NCI-H2107 (cell line): ENCODE measurements around the gene CATSPERB.
"Not testable (repeated sequence)": the region's sequence is repeated elsewhere in the genome, so short reads cannot be mapped to it uniquely, and the experiment has no call there.

Experiments used
- DNase-seq: peaks from one replicate; lab custom pipeline; 2025; lab: John Stamatoyannopoulos, UW

CATSPERB gene

GRCh38 chr14:91577632-91578233, 154.2 kb downstream of the CATSPERB start:
- DNase-seq: no peak

- no peak for DNase-seq
Measured at GRCh38 chr14:91575469-91576208, 156.2 kb downstream of the CATSPERB start.

GRCh38 chr14:91573894-91574837, 157.7 kb downstream of the CATSPERB start:
- DNase-seq: peak; percentile 82

- DNase-seq: no peak
Measured at GRCh38 chr14:91573528-91573893, 158.4 kb downstream of the CATSPERB start.

- no peak for DNase-seq
Measured at GRCh38 chr14:91570021-91570420, 161.9 kb downstream of the CATSPERB start.

- DNase-seq: no peak
Measured at GRCh38 chr14:91569301-91569700, 162.6 kb downstream of the CATSPERB start.

GRCh38 chr14:91568626-91569025, 163.3 kb downstream of the CATSPERB start:
- no peak for DNase-seq

- DNase-seq: not testable (repeated sequence)
Measured at GRCh38 chr14:91567827-91568226, 164.1 kb downstream of the CATSPERB start.

- DNase-seq: no peak
Measured at GRCh38 chr14:91555531-91555930, 176.4 kb downstream of the CATSPERB start.

GRCh38 chr14:91554535-91555332, 177.2 kb downstream of the CATSPERB start:
- no peak for DNase-seq

GRCh38 chr14:91548108-91548507, 183.8 kb downstream of the CATSPERB start:
- no peak for DNase-seq

GRCh38 chr14:91545946-91546716, 185.8 kb downstream of the CATSPERB start:
- DNase-seq: no peak

- no peak for DNase-seq
Measured at GRCh38 chr14:91545204-91545603, 186.7 kb downstream of the CATSPERB start.

GRCh38 chr14:91536327-91536726, 195.6 kb downstream of the CATSPERB start:
- DNase-seq: no peak

- not testable (repeated sequence) for DNase-seq
Measured at GRCh38 chr14:91534059-91534458, 197.8 kb downstream of the CATSPERB start.

GRCh38 chr14:91533623-91534022, 198.3 kb downstream of the CATSPERB start:
- no peak for DNase-seq
